ENCODE measurements around the gene ALG9.

The ALG9 gene

GRCh38 chr11:111765320-111765983 lies 105.9 kb downstream of the ALG9 start:
- DNase-seq (ENCODE audit: low spot score) = peak; percentile 61

GRCh38 chr11:111764621-111765020 lies 106.8 kb downstream of the ALG9 start:
- DNase-seq (ENCODE audit: low spot score) = peak; percentile 21

- peak; percentile 15 for DNase-seq (ENCODE audit: low spot score)
Measured at GRCh38 chr11:111762981-111763643, 108.3 kb downstream of the ALG9 start.

- DNase-seq (ENCODE audit: low spot score) = no peak
Measured at GRCh38 chr11:111762526-111762925, 108.9 kb downstream of the ALG9 start.

- DNase-seq (ENCODE audit: low spot score) = no peak
Measured at GRCh38 chr11:111761036-111761435, 110.3 kb downstream of the ALG9 start.

- DNase-seq (ENCODE audit: low spot score) = no peak
Measured at GRCh38 chr11:111759778-111760407, 111.5 kb downstream of the ALG9 start.

- no peak for DNase-seq (ENCODE audit: low spot score)
Measured at GRCh38 chr11:111759376-111759775, 112.0 kb downstream of the ALG9 start.

GRCh38 chr11:111756097-111756496 lies 115.3 kb downstream of the ALG9 start:
- no peak for DNase-seq (ENCODE audit: low spot score)

GRCh38 chr11:111749646-111750045 lies 121.7 kb downstream of the ALG9 start:
- no peak for DNase-seq (ENCODE audit: low spot score)

GRCh38 chr11:111748035-111748804 lies 123.2 kb downstream of the ALG9 start:
- DNase-seq (ENCODE audit: low spot score) = no peak

- peak; percentile 59 for DNase-seq (ENCODE audit: low spot score)
Measured at GRCh38 chr11:111745719-111746504, 125.5 kb downstream of the ALG9 start.

- DNase-seq (ENCODE audit: low spot score) = no peak
Measured at GRCh38 chr11:111743700-111744099, 127.7 kb downstream of the ALG9 start.

- DNase-seq (ENCODE audit: low spot score) = no peak
Measured at GRCh38 chr11:111741751-111742150, 129.6 kb downstream of the ALG9 start.

GRCh38 chr11:111739299-111739698 lies 132.1 kb downstream of the ALG9 start:
- DNase-seq (ENCODE audit: low spot score) = no peak

- DNase-seq (ENCODE audit: low spot score) = peak; percentile 23
Measured at GRCh38 chr11:111737444-111738210, 133.8 kb downstream of the ALG9 start.

- no peak for DNase-seq (ENCODE audit: low spot score)
Measured at GRCh38 chr11:111736621-111737443, 134.5 kb downstream of the ALG9 start.

Measured in GM03348 (cell line).